H9 (cell line): ENCODE results near the gene NCBP1. TPM values are rescaled to one million over a fixed set of nuclear protein-coding genes. Genes with fewer than 3 reads are reported as not detected.
A peak's percentile ranks its signal among the peaks of the same experiment; 100 is the strongest.

Source experiments
- DNase-seq: peaks from one replicate; pipeline ENCODE4 v3.0.0-alpha.2; 2017
- H2AFZ ChIP-seq: one replicate; pipeline ENCODE4 v1.6.1; 2013; ENCODE audit warnings: mild to moderate bottlenecking, low read length, control low read depth, moderate library complexity
- H2AK5ac ChIP-seq: 2 replicates; pipeline ENCODE4 v1.6.1; 2013; ENCODE audit warnings: low read length, control low read depth, mixed read lengths; ENCODE audit not compliant: insufficient read length
- H2BK120ac ChIP-seq: one replicate; pipeline ENCODE4 v1.6.1; 2013; ENCODE audit warnings: low read depth, mild to moderate bottlenecking, low read length, control low read depth, inconsistent platforms; ENCODE audit not compliant: poor library complexity, severe bottlenecking
- H2BK12ac ChIP-seq: 2 replicates; pipeline ENCODE4 v1.6.1; 2013; ENCODE audit warnings: low read length, control low read depth, mixed read lengths, low read depth; ENCODE audit not compliant: insufficient read length
- H2BK15ac ChIP-seq: 2 replicates; pipeline ENCODE4 v1.6.1; 2013; ENCODE audit warnings: low read depth, low read length, control low read depth
- H2BK20ac ChIP-seq: one replicate; pipeline ENCODE4 v1.6.1; 2013; ENCODE audit warnings: low read depth, mild to moderate bottlenecking, low read length, control low read depth, inconsistent platforms; ENCODE audit not compliant: poor library complexity, severe bottlenecking
- H2BK5ac ChIP-seq: 2 replicates; pipeline ENCODE4 v1.6.1; 2013; ENCODE audit warnings: low read length, control low read depth, mixed read lengths; ENCODE audit not compliant: insufficient read length
- H3K14ac ChIP-seq: 2 replicates; pipeline ENCODE4 v1.6.1; 2013; ENCODE audit warnings: low read length, control low read depth; ENCODE audit not compliant: insufficient read depth
- H3K18ac ChIP-seq: 2 replicates; pipeline ENCODE4 v1.6.1; 2013; ENCODE audit warnings: low read depth, mild to moderate bottlenecking, mixed read lengths, low read length, control low read depth; ENCODE audit not compliant: insufficient read length
- H3K23ac ChIP-seq: 2 replicates; pipeline ENCODE4 v1.6.1; 2013; ENCODE audit warnings: low read length, control low read depth, mixed read lengths, low read depth; ENCODE audit not compliant: insufficient read length
- H3K23me2 ChIP-seq: 2 replicates; pipeline ENCODE4 v1.6.1; 2013; ENCODE audit warnings: low read depth, mild to moderate bottlenecking, mixed read lengths, low read length, control low read depth; ENCODE audit not compliant: insufficient read length, poor library complexity, severe bottlenecking
- H3K27ac ChIP-seq: 2 replicates; pipeline ENCODE4 v1.5.1; 2013; ENCODE audit warnings: low read length, control low read depth, mixed read lengths, low read depth; ENCODE audit not compliant: insufficient read length
- H3K27me3 ChIP-seq: 2 replicates; pipeline ENCODE4 v1.6.1; 2013; ENCODE audit warnings: low read length, control low read depth, inconsistent platforms; ENCODE audit not compliant: insufficient read depth
- H3K4ac ChIP-seq: 2 replicates; pipeline ENCODE4 v1.6.1; 2013; ENCODE audit warnings: low read depth, mild to moderate bottlenecking, control low read depth, inconsistent platforms, low read length, moderate library complexity
- H3K4me1 ChIP-seq: 2 replicates; pipeline ENCODE4 v1.6.1; 2013; ENCODE audit warnings: low read length, control low read depth, inconsistent platforms; ENCODE audit not compliant: insufficient read depth
- H3K4me2 ChIP-seq: 2 replicates; pipeline ENCODE4 v1.6.1; 2013; ENCODE audit warnings: low read length, control low read depth, mixed read lengths; ENCODE audit not compliant: insufficient read length, insufficient read depth
- H3K56ac ChIP-seq: 2 replicates; pipeline ENCODE4 v1.6.1; 2013; ENCODE audit warnings: low read depth, mild to moderate bottlenecking, mixed read lengths, low read length, control low read depth; ENCODE audit not compliant: insufficient read length
- H3K79me1 ChIP-seq: 2 replicates; pipeline ENCODE4 v1.6.1; 2013; ENCODE audit warnings: low read depth, mild to moderate bottlenecking, moderate library complexity, low read length, control low read depth, inconsistent platforms; ENCODE audit not compliant: insufficient read depth, poor library complexity, severe bottlenecking
- H3K79me2 ChIP-seq: 2 replicates; pipeline ENCODE4 v1.6.1; 2013; ENCODE audit warnings: low read length, control low read depth, inconsistent platforms; ENCODE audit not compliant: insufficient read depth
- H3K9ac ChIP-seq: 2 replicates; pipeline ENCODE4 v1.6.1; 2013; ENCODE audit warnings: low read length, control low read depth, mixed read lengths; ENCODE audit not compliant: insufficient read length; ENCODE audit errors: extremely low read depth
- H3K9me3 ChIP-seq: one replicate; pipeline ENCODE4 v1.6.1; 2013; ENCODE audit warnings: low read depth, low read length, inconsistent platforms; ENCODE audit not compliant: control insufficient read depth
- H3T11ph ChIP-seq: one replicate; pipeline ENCODE4 v1.6.1; 2013; ENCODE audit warnings: mild to moderate bottlenecking, low read length, control low read depth, inconsistent platforms
- H4K20me1 ChIP-seq: one replicate; pipeline ENCODE4 v1.6.1; 2013; ENCODE audit not compliant: control insufficient read depth, insufficient read length, insufficient read depth
- H4K5ac ChIP-seq: 2 replicates; pipeline ENCODE4 v1.6.1; 2013; ENCODE audit warnings: low read depth, mild to moderate bottlenecking, mixed read lengths, low read length, control low read depth; ENCODE audit not compliant: insufficient read length
- H4K8ac ChIP-seq: replicated peaks from 2 replicates; pipeline ENCODE4 v1.6.1; 2013; ENCODE audit warnings: low read length, control low read depth, mixed read lengths, low read depth; ENCODE audit not compliant: insufficient read length
- H4K91ac ChIP-seq: 2 replicates; pipeline ENCODE4 v1.6.1; 2013; ENCODE audit warnings: low read depth, mild to moderate bottlenecking, moderate library complexity, mixed read lengths, low read length, control low read depth; ENCODE audit not compliant: insufficient read length
- H3K27ac Mint-ChIP-seq, 3 experiments: 2 replicates in 2 of 3; 3 replicates in 1 of 3; pipeline ENCODE4 v1.8.0; 2020 to 2021; ENCODE audit warnings: mixed read lengths in 3 of 3, mild to moderate bottlenecking in 1 of 3, moderate library complexity in 1 of 3
- H3K27me3 Mint-ChIP-seq: 2 replicates; pipeline ENCODE4 v1.8.0; 2021; ENCODE audit warnings: low read depth, mild to moderate bottlenecking, moderate library complexity, mixed read lengths
- H3K36me3 Mint-ChIP-seq, 3 experiments: 2 replicates in 2 of 3; 3 replicates in 1 of 3; pipeline ENCODE4 v1.8.0; 2020 to 2021; ENCODE audit warnings: low read depth in 3 of 3, mixed read lengths in 3 of 3; ENCODE audit not compliant: insufficient read depth in 1 of 3
- H3K4me1 Mint-ChIP-seq, 2 experiments: 2 replicates each; pipeline ENCODE4 v1.8.0; 2020; ENCODE audit warnings: mixed read lengths in 2 of 2
- H3K4me3 Mint-ChIP-seq, 2 experiments: 2 replicates in 1 of 2; 3 replicates in 1 of 2; pipeline ENCODE4 v1.8.0; 2020 to 2021; ENCODE audit warnings: mild to moderate bottlenecking in 2 of 2, mixed read lengths in 2 of 2, moderate library complexity in 1 of 2
- H3K9me3 Mint-ChIP-seq, 2 experiments: 2 replicates in 1 of 2; 3 replicates in 1 of 2; pipeline ENCODE4 v1.8.0; 2020; ENCODE audit warnings: mild to moderate bottlenecking in 2 of 2, mixed read lengths in 2 of 2, moderate library complexity in 1 of 2
- CTCF ChIP-seq: fragments of 200-600 bp; sonication (generic); conservative IDR thresholded peaks from 3 replicates; pipeline ENCODE4 v1.8.0; 2021; ENCODE audit warnings: antibody characterized with exemption, mild to moderate bottlenecking
- WGBS: extraction: QIAGEN DNeasy Blood & Tissue Kit; methylation state at CpG from one replicate; pipeline ENCODE4 v1.1.7; 2013; ENCODE audit warnings: missing lambda C conversion rate, low lambda C conversion rate, mixed read lengths; ENCODE audit not compliant: insufficient read length; ENCODE audit errors: extremely low coverage; 5-methylcytosine and 5-hydroxymethylcytosine counted together
- total RNA-seq: library from RNA; stranded (reverse); gene quantifications from 2 replicates; pipeline ENCODE4 v1.2.1, GENCODE V29; 2021

NCBP1 gene
- total RNA-seq, 1 experiment from 2014 or later = 55.7 TPM

DNA sequence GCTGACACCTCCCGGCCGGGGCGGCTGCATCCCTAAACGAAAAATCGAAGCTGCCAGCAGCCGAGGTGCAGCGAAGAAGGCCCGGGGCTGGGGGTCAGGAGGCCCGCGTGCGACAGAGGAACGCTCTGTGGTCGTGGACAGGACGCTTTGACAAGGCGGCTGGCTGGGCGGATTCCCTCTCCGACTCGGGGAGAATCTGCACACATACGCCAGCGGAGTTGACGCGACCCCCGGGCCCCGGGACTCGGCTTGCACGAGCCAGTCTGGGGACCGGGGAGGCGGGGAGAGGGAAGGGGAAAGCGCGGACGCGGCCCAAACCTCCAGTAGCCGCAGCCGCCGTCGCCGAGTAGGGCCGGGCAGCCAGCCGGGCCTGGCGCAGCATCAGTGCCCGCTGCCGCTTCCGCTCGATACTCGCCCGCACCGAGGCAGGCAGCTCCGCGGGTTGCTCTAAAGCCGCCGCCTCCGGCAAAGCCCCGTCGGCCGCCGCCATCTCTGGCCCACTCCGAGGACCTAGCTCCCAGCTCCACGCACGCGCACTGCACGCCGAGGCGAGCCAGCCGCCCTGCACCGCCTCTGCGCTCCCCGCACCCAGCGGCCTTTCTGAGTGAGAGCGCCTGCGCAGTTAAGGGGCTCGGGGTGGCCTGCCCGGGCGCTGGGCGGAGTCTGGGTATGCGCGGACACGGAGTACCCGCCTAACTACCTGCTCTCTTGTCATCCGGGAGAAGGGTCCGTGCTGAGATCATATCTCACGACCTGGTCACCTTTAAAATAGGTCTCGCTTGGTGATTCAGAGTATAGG, 63.4 kb downstream of the NCBP1 start, which contains the start of gene XPA:
XPA (minus strand) TSS at position 538 of the 799 bp plus-strand sequence; CDS start at position 490, 48 bp downstream.
- Histone ChIP-seq H2BK15ac (no peak within 1 kb of the TSS), H3K4me2 (peak within 1 kb of the TSS; percentile 96), H3K14ac (peak within 1 kb of the TSS; percentile 89), H4K8ac (no peak within 1 kb of the TSS), H3K27ac (no peak within 1 kb of the TSS), H3K9me3 (no peaks in the 10 kb centered on the region), H3K56ac (no peak within 1 kb of the TSS), H3K79me1 (no peaks in the 10 kb centered on the region), H3K27me3 (no peaks in the 10 kb centered on the region; the same call in 1 of the 2 replicates), H4K91ac (no peak within 1 kb of the TSS), H2BK5ac (no peak within 1 kb of the TSS), H3K23me2 (peaks cover 5% of the 10 kb centered on the region), H2BK120ac (no peak within 1 kb of the TSS), H4K20me1 (no peaks in the 10 kb centered on the region), H2AFZ (peak within 1 kb of the TSS; percentile 98), H4K5ac (no peak within 1 kb of the TSS), H2AK5ac (no peak within 1 kb of the TSS), H3K4me1 (no peaks in the 10 kb centered on the region), H3T11ph (no peak within 1 kb of the TSS), H2BK20ac (no peak within 1 kb of the TSS), H3K79me2 (no peaks in the 10 kb centered on the region), H3K18ac (peak within 1 kb of the TSS; percentile 84), H3K23ac (no peak within 1 kb of the TSS), H3K9ac (peak within 1 kb of the TSS; percentile 58), H3K4ac (no peak within 1 kb of the TSS), H2BK12ac (no peak within 1 kb of the TSS)
- H3K4me3 Mint-ChIP-seq = peak within 1 kb of the TSS; percentile 81 to 84
- peaks cover 16 to 20% of the 10 kb centered on the region in 2 experiments for H3K4me1 Mint-ChIP-seq
- no CpG with 5 or more reads among the region's 82 CpGs for WGBS
- H3K27me3 Mint-ChIP-seq = peaks cover 32% of the 10 kb centered on the region
- H3K27ac Mint-ChIP-seq = no peak within 1 kb of the TSS; a peak in 2 of 7 replicates
- H3K9me3 Mint-ChIP-seq = no peaks in the 10 kb centered on the region
- peak; percentile 97 for DNase-seq
- peaks cover 0 to 3% (median 0%) of the 10 kb centered on the region in 3 experiments; a peak in 2 of 7 replicates for H3K36me3 Mint-ChIP-seq
- no peak for TF ChIP-seq CTCF
